ENCODE measurements around the gene KLHL34. TPM values are rescaled to one million over a fixed set of nuclear protein-coding genes. Genes with fewer than 3 reads are reported as not detected.

KLHL34 gene
- total and polyA plus RNA-seq, 2 experiments from 2014 or later = 0.81 to 1.1 TPM

DNA sequence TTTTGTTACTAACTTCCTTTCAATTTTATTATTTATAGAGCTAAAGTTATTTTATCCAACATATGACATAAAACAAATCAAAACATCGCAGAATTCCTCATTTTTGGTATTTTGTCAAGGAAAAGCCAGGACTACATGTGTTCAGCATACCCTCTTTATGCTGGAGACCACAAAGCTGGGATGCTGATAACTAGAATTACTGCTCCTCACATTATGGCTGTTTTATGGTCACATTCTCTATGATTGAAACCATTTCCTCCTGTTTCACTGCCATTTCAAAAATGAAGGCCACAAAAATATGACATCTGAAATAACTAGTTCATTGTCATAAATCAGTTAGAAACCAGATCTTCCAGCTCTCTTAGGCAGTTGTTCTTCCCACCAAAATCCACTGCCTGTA is 41.7 kb downstream of the KLHL34 start (continued):
- TF ChIP-seq, protein P1, sequence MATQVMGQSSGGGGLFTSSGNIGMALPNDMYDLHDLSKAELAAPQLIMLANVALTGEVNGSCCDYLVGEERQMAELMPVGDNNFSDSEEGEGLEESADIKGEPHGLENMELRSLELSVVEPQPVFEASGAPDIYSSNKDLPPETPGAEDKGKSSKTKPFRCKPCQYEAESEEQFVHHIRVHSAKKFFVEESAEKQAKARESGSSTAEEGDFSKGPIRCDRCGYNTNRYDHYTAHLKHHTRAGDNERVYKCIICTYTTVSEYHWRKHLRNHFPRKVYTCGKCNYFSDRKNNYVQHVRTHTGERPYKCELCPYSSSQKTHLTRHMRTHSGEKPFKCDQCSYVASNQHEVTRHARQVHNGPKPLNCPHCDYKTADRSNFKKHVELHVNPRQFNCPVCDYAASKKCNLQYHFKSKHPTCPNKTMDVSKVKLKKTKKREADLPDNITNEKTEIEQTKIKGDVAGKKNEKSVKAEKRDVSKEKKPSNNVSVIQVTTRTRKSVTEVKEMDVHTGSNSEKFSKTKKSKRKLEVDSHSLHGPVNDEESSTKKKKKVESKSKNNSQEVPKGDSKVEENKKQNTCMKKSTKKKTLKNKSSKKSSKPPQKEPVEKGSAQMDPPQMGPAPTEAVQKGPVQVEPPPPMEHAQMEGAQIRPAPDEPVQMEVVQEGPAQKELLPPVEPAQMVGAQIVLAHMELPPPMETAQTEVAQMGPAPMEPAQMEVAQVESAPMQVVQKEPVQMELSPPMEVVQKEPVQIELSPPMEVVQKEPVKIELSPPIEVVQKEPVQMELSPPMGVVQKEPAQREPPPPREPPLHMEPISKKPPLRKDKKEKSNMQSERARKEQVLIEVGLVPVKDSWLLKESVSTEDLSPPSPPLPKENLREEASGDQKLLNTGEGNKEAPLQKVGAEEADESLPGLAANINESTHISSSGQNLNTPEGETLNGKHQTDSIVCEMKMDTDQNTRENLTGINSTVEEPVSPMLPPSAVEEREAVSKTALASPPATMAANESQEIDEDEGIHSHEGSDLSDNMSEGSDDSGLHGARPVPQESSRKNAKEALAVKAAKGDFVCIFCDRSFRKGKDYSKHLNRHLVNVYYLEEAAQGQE (IDR thresholded peaks at IDR 0.05; ENCODE audit: unreplicated experiment) = no peak

DNA sequence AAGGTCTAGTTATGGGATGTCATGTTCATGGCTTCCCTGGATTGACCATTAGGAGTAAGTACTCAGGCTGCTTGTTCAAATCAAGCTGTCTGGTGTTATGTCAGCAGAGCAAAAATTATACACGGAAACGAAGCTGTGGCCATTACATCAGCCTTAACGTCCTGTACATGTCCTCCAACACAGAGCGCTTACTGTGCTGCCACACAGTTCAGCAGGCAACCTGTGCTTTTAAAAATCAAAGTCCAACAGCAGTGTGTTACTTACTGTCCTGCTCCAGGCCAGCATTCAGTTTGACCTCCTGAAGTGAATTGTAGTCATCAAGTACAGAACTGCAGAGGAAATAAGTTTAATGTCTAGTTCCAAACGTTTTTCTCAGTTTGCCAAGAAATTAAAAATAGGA is 46.0 kb downstream of the KLHL34 start:
- no peaks in the 10 kb centered on the region for H3K4me1 Mint-ChIP-seq
- H3K9me3 Mint-ChIP-seq = no peaks in the 10 kb centered on the region
- no peak for TF ChIP-seq EZH2 (IDR thresholded peaks at IDR 0.05; ENCODE audit: low read depth, unreplicated experiment)
- no peak for TF ChIP-seq ZNF331 (CRISPR knock-in tag; IDR thresholded peaks at IDR 0.05; ENCODE audit: low read depth)
- TF ChIP-seq POLR2AphosphoS5 (IDR thresholded peaks at IDR 0.05; ENCODE audit: low read depth) = no peak
- TF ChIP-seq CREB1 (CRISPR knock-in tag; IDR thresholded peaks at IDR 0.05; ENCODE audit: low read depth) = no peak
- TF ChIP-seq, protein P1 (IDR thresholded peaks at IDR 0.05; ENCODE audit: unreplicated experiment) = no peak
- TF ChIP-seq JUNB (IDR thresholded peaks at IDR 0.05; ENCODE audit: unreplicated experiment) = no peak
- TF ChIP-seq EZH2phosphoT487 (IDR thresholded peaks at IDR 0.05; ENCODE audit: unreplicated experiment) = no peak
- TF ChIP-seq, protein P2, sequence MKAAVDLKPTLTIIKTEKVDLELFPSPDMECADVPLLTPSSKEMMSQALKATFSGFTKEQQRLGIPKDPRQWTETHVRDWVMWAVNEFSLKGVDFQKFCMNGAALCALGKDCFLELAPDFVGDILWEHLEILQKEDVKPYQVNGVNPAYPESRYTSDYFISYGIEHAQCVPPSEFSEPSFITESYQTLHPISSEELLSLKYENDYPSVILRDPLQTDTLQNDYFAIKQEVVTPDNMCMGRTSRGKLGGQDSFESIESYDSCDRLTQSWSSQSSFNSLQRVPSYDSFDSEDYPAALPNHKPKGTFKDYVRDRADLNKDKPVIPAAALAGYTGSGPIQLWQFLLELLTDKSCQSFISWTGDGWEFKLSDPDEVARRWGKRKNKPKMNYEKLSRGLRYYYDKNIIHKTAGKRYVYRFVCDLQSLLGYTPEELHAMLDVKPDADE (IDR thresholded peaks at IDR 0.05) = no peak
- TF ChIP-seq, protein P3, sequence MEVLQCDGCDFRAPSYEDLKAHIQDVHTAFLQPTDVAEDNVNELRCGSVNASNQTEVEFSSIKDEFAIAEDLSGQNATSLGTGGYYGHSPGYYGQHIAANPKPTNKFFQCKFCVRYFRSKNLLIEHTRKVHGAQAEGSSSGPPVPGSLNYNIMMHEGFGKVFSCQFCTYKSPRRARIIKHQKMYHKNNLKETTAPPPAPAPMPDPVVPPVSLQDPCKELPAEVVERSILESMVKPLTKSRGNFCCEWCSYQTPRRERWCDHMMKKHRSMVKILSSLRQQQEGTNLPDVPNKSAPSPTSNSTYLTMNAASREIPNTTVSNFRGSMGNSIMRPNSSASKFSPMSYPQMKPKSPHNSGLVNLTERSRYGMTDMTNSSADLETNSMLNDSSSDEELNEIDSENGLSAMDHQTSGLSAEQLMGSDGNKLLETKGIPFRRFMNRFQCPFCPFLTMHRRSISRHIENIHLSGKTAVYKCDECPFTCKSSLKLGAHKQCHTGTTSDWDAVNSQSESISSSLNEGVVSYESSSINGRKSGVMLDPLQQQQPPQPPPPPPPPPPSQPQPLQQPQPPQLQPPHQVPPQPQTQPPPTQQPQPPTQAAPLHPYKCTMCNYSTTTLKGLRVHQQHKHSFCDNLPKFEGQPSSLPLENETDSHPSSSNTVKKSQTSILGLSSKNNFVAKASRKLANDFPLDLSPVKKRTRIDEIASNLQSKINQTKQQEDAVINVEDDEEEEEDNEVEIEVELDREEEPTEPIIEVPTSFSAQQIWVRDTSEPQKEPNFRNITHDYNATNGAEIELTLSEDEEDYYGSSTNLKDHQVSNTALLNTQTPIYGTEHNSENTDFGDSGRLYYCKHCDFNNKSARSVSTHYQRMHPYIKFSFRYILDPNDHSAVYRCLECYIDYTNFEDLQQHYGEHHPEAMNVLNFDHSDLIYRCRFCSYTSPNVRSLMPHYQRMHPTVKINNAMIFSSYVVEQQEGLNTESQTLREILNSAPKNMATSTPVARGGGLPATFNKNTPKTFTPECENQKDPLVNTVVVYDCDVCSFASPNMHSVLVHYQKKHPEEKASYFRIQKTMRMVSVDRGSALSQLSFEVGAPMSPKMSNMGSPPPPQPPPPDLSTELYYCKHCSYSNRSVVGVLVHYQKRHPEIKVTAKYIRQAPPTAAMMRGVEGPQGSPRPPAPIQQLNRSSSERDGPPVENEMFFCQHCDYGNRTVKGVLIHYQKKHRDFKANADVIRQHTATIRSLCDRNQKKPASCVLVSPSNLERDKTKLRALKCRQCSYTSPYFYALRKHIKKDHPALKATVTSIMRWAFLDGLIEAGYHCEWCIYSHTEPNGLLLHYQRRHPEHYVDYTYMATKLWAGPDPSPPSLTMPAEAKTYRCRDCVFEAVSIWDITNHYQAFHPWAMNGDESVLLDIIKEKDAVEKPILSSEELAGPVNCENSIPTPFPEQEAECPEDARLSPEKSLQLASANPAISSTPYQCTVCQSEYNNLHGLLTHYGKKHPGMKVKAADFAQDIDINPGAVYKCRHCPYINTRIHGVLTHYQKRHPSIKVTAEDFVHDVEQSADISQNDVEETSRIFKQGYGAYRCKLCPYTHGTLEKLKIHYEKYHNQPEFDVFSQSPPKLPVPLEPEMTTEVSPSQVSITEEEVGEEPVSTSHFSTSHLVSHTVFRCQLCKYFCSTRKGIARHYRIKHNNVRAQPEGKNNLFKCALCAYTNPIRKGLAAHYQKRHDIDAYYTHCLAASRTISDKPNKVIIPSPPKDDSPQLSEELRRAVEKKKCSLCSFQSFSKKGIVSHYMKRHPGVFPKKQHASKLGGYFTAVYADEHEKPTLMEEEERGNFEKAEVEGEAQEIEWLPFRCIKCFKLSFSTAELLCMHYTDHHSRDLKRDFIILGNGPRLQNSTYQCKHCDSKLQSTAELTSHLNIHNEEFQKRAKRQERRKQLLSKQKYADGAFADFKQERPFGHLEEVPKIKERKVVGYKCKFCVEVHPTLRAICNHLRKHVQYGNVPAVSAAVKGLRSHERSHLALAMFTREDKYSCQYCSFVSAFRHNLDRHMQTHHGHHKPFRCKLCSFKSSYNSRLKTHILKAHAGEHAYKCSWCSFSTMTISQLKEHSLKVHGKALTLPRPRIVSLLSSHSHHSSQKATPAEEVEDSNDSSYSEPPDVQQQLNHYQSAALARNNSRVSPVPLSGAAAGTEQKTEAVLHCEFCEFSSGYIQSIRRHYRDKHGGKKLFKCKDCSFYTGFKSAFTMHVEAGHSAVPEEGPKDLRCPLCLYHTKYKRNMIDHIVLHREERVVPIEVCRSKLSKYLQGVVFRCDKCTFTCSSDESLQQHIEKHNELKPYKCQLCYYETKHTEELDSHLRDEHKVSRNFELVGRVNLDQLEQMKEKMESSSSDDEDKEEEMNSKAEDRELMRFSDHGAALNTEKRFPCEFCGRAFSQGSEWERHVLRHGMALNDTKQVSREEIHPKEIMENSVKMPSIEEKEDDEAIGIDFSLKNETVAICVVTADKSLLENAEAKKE (CRISPR knock-in tag; IDR thresholded peaks at IDR 0.05) = no peak

More for the DNA sequence above, 46.0 kb downstream of the KLHL34 start:
- no peaks in the 10 kb centered on the region for H3K36me3 ChIP-seq (ENCODE audit: insufficient read depth)
- no peak overlapping the region for H3K27ac Mint-ChIP-seq
- H4K20me1 ChIP-seq (replicated peaks; ENCODE audit: insufficient read depth) = no peaks in the 10 kb centered on the region
- H3K4me3 Mint-ChIP-seq = no peak overlapping the region
- no peak overlapping the region for H2AFZ ChIP-seq
- H3K4me3 ChIP-seq = no peak overlapping the region
- H3K36me3 Mint-ChIP-seq (ENCODE audit: low read depth) = no peaks in the 10 kb centered on the region
- H3K4me1 ChIP-seq (ENCODE audit: insufficient read depth) = no peaks in the 10 kb centered on the region
- no peaks in the 10 kb centered on the region for H3F3A ChIP-seq (replicated peaks; ENCODE audit: low read depth)
- H3K27me3 Mint-ChIP-seq (ENCODE audit: insufficient read depth, low read depth, poor library complexity) = no peaks in the 10 kb centered on the region
- H3K4me2 ChIP-seq = no peak overlapping the region
- no peaks in the 10 kb centered on the region for H3K9me2 ChIP-seq (ENCODE audit: insufficient read depth)
- H3K27me3 ChIP-seq (ENCODE audit: insufficient read depth) = no peaks in the 10 kb centered on the region
- H3K79me2 ChIP-seq (replicated peaks; ENCODE audit: insufficient read depth) = no peaks in the 10 kb centered on the region
- ATAC-seq (no peak), DNase-seq (ENCODE audit: low spot score) (no peak)
- no peak overlapping the region for H3K27ac ChIP-seq (ENCODE audit: low read depth)
